Gastroesophageal sphincter (tissue), 4 donors: ENCODE results near the gene PGM2. TPM values are rescaled to one million over a fixed set of nuclear protein-coding genes. Genes with fewer than 3 reads are reported as not detected.

Experiments
- ATAC-seq: fragments of 150-250 bp; one replicate; pipeline ENCODE4 v1.9.1; 2016; ENCODE audit warnings: mild to moderate bottlenecking, moderate library complexity
- H3K27ac ChIP-seq, 4 donors: fragments of 200-600 bp; sonication (generic) in 3 of 4; 1 replicate in 3 of 4; 2 replicates in 1 of 4; pipeline ENCODE4 v1.5.1; 2016 to 2019
- H3K27me3 ChIP-seq: fragments of 200-600 bp; sonication (generic); one replicate; pipeline ENCODE4 v1.5.1; 2019
- H3K36me3 ChIP-seq, 2 donors: fragments of 200-600 bp; sonication (generic); one replicate each; pipeline ENCODE4 v1.5.1; 2019; ENCODE audit warnings: control low read depth in 1 of 2
- H3K4me1 ChIP-seq, 3 donors: fragments of 200-600 bp; sonication (generic); 1 replicate in 2 of 3; 2 replicates in 1 of 3; pipeline ENCODE4 v1.5.1; 2016 to 2019; ENCODE audit warnings: control low read depth in 2 of 3
- H3K4me3 ChIP-seq, 2 donors: fragments of 200-600 bp; sonication (generic); one replicate each; pipeline ENCODE4 v1.5.1; 2019; ENCODE audit warnings: mild to moderate bottlenecking in 1 of 2, moderate library complexity in 1 of 2
- H3K9me3 ChIP-seq, 3 donors: fragments of 200-600 bp; sonication (generic); one replicate each; pipeline ENCODE4 v1.5.1; 2017 to 2019; ENCODE audit warnings: control low read depth in 2 of 3
- CTCF ChIP-seq, 4 experiments: fragments of 200-600 bp in 2 of 4; fragments of 450-650 bp in 2 of 4; sonication (generic) in 1 of 4; IDR thresholded peaks; one replicate each; pipeline ENCODE4 v1.5.1; 2017 to 2019; ENCODE audit warnings: antibody characterized with exemption in 4 of 4, mild to moderate bottlenecking in 2 of 4, moderate library complexity in 2 of 4
- EP300 ChIP-seq: sonication (generic); formaldehyde crosslinking; IDR thresholded peaks from one replicate; pipeline ENCODE4 v1.6.1; 2017; ENCODE audit warnings: antibody characterized with exemption, mild to moderate bottlenecking
- POLR2A ChIP-seq, 2 donors: fragments of 450-650 bp; IDR thresholded peaks; one replicate each; pipeline ENCODE4 v1.6.1; 2017; ENCODE audit warnings: antibody characterized with exemption in 2 of 2, mild to moderate bottlenecking in 2 of 2, moderate library complexity in 1 of 2
- POLR2AphosphoS5 ChIP-seq: sonication (generic); formaldehyde crosslinking; IDR thresholded peaks from one replicate; pipeline ENCODE4 v1.6.1; 2017; ENCODE audit warnings: antibody characterized with exemption
- WGBS, 2 donors: methylation state at CpG; one replicate each; pipeline ENCODE4 v1.1.5; 2018; ENCODE audit warnings: low coverage in 1 of 2; 5-methylcytosine and 5-hydroxymethylcytosine counted together
- total RNA-seq, 4 donors: library from RNA; depleted of rRNA; stranded (reverse); fragments of >200 nt; gene quantifications; one replicate each; pipeline ENCODE4 v1.1.0, GENCODE V29; 2016

Gene PGM2
- total RNA-seq, 4 donors from 2014 or later, result 19.9 to 35.6 (median 25.3) TPM

DNA sequence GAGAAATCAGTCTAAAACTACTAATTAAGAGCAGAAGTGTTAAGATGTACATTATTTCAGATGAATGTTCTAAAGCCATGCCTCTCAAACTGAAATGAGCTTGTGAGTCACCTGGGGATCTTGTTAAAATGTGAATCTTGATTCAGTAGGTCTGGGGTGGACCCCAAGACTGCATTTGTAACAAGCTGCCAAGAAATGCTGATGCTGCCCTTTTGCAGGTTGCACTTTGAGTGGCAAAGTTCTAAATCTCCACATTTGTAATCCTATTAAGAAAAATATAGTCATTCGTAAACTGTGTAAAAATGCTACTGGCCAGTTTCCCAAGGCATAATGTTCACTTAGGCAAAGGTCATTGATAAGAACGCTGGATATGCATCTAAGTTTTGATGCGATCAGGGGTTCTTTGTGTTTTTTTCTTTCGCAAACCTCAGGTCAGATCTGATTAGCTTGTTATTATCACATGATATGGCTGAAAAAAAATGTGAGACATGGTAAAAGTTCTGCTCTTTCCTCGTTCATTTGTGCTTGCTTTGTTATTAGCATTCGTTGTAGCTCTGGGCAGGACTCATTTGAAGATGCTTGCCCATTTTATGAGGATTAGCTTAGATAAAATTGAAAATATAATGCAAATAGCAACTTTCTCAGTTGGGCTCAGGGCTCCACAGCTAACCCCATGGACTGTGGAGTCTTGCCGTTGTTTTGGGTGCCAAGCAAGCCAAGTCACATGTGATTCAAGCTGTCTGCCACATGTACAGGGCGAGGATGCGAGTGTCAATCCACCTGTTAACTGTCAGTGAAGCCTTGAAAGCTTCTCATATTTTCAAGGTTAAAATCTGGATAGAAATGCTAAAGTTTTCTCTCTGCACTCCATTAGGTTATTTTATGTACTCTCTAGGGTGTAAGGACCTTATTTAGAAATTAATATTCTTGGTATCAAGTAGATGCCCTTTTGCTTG lies 76.5 kb downstream of the PGM2 start:
- Histone ChIP-seq H3K4me1 (peaks cover 0 to 34% (median 0%) of the 10 kb centered on the region in 3 donors), H3K27ac (no peak overlapping the region), H3K4me3 (no peak overlapping the region), H3K27me3 (no peaks in the 10 kb centered on the region), H3K9me3 (no peaks in the 10 kb centered on the region), H3K36me3 (peaks cover 0 to 7% of the 10 kb centered on the region in 2 donors)
- TF ChIP-seq EP300, result no peak
- ATAC-seq, result no peak
- 75 to 86% methylated on average over 7 to 8 of the region's 9 CpGs for WGBS, 2 donors

GRCh38 chr4:37903901-37904300 lies 77.4 kb downstream of the PGM2 start:
- H3K36me3 ChIP-seq, result peaks cover 0 to 7% of the 10 kb centered on the region in 2 donors
- 80 to 96% methylated on average over 3 of the region's 3 CpGs for WGBS, 2 donors
- peaks cover 0 to 42% (median 0%) of the 10 kb centered on the region in 3 donors for H3K4me1 ChIP-seq
- H3K27ac ChIP-seq, result no peak overlapping the region
- no peak for ATAC-seq
- no peaks in the 10 kb centered on the region for H3K9me3 ChIP-seq
- no peak overlapping the region for H3K4me3 ChIP-seq
- H3K27me3 ChIP-seq, result no peaks in the 10 kb centered on the region
- TF ChIP-seq CTCF (IDR thresholded peaks at IDR 0.05) (no peak), POLR2AphosphoS5 (no peak), POLR2A (IDR thresholded peaks at IDR 0.05) (no peak), EP300 (no peak)

DNA sequence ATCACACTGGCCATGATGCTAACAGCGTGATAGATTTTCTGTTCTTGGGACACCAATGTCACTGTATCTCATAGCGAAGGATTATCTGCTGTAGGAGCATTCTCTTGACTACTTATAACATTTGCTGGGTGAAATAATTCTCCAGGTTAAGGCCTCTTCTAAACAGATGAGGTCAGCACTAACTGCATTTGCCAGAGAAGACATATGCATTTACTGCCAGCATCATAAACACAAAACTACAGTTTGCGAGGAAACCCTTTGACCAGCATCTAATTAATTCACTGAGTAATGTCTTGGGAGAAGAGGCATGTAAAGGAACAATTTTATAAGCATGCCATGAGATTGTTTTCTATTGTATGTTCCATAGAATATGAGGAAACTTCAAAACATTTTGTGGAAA lies 78.3 kb downstream of the PGM2 start:
- H3K27ac ChIP-seq, result no peak overlapping the region
- no peak for ATAC-seq
- no peak overlapping the region for H3K4me3 ChIP-seq
- WGBS, 2 donors, result 92 to 94% methylated on average over 3 of the region's 3 CpGs
- no peaks in the 10 kb centered on the region for H3K27me3 ChIP-seq
- peaks cover 0 to 52% (median 9%) of the 10 kb centered on the region in 3 donors for H3K4me1 ChIP-seq
- TF ChIP-seq POLR2AphosphoS5, result no peak
- no peak for TF ChIP-seq POLR2A (IDR thresholded peaks at IDR 0.05)
- no peak for TF ChIP-seq CTCF (IDR thresholded peaks at IDR 0.05)
- TF ChIP-seq EP300, result no peak
- no peaks in the 10 kb centered on the region for H3K9me3 ChIP-seq
- H3K36me3 ChIP-seq, result peaks cover 0 to 7% of the 10 kb centered on the region in 2 donors

DNA sequence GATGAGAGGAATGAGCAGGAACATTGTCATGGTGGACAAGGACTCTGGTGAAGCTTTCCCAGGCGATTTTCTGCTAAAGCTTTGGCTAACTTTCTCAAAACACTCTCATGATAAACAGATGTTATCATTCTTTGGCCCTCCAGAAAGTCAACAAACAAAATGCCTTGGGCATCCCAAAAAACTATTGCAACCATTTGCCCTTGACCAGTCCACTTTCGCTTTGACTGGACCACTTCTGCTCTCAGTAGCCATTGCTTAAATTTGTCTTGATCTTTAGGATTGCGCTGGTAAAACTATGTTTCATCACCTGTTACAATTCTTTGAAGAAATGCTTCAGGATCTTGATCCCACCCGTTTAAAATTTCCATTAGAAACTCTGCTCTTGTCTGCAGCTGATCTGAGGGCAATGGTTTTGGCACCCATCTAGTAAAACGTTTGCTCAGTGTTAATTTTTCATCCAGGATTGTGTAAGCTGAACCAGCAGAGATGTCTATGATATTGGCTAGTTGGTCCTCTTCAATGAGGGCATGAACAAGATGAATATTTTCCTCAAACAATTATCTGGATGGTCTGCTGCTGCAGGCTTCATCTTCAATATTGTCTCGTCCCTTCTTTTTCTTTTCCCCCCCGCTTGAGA lies 79.2 kb downstream of the PGM2 start:
- H3K4me1 ChIP-seq, result peaks cover 0 to 60% (median 11%) of the 10 kb centered on the region in 3 donors
- H3K36me3 ChIP-seq, result peaks cover 0 to 7% of the 10 kb centered on the region in 2 donors
- H3K27ac ChIP-seq, result no peak overlapping the region
- no peak overlapping the region for H3K4me3 ChIP-seq
- no peak for ATAC-seq
- TF ChIP-seq EP300, result no peak
- TF ChIP-seq CTCF (IDR thresholded peaks at IDR 0.05), result no peak
- TF ChIP-seq POLR2A (IDR thresholded peaks at IDR 0.05), result no peak
- no peak for TF ChIP-seq POLR2AphosphoS5
- no peaks in the 10 kb centered on the region for H3K27me3 ChIP-seq
- WGBS, 2 donors, result 74 to 79% methylated on average over 5 to 7 of the region's 7 CpGs
- no peaks in the 10 kb centered on the region for H3K9me3 ChIP-seq

DNA sequence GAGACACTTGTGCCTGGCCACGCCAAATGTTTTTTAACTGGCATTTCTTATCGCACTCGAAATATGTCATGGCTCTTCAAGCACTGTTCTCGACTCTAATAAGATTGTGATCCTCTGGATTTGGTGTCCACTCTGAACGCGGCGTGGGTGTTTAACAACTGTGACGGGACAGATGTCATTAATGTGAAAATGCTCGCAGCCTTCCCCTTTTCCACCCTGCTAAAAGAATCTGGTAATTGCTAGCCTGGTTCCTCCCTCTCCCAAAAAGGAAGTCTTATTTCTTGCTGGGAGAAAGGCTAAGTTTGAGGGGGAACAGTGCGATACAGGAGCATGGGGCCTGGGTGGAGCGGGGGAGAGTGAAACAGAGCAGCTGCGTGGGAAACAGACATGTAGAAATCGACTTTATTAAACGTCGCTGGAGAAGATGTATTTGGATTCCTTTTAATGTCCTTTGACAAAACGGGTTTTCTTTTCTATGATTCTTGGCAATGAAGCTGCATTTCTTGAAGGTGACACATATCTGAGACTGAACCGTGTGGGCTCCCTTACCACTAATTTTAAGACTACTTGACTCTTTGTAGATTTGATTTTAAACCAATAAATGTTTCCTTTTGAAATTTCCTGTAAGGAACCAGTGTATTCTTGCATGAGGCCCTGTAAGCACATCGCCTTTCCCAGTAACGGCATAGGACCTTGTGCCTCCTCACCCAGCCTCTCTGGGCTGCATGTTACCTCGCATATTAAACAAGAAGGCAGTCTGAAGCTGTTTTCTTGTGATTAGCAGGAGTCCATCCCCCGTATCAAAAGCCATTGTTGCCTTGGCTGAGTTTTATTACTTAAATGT lies 82.2 kb downstream of the PGM2 start:
- Histone ChIP-seq H3K9me3 (no peaks in the 10 kb centered on the region), H3K4me1 (peaks cover 0 to 61% (median 11%) of the 10 kb centered on the region in 3 donors), H3K4me3 (peak overlapping the region; percentile 12 to 23), H3K27me3 (no peaks in the 10 kb centered on the region), H3K27ac (peak overlapping the region; percentile 63 to 79 (median 72)), H3K36me3 (no peaks in the 10 kb centered on the region)
- 37 to 42% methylated on average over 17 to 21 of the region's 21 CpGs for WGBS, 2 donors
- peak; percentile 25 for ATAC-seq
- peak; percentile 79 for TF ChIP-seq POLR2AphosphoS5
- TF ChIP-seq POLR2A (IDR thresholded peaks at IDR 0.05), result no peak
